ENCODE results near the gene VTN.

Gene VTN

GRCh38 chr17:28385037-28385400, 14.9 kb upstream of the VTN start:
- no peak for ATAC-seq
- TF ChIP-seq, protein P1, sequence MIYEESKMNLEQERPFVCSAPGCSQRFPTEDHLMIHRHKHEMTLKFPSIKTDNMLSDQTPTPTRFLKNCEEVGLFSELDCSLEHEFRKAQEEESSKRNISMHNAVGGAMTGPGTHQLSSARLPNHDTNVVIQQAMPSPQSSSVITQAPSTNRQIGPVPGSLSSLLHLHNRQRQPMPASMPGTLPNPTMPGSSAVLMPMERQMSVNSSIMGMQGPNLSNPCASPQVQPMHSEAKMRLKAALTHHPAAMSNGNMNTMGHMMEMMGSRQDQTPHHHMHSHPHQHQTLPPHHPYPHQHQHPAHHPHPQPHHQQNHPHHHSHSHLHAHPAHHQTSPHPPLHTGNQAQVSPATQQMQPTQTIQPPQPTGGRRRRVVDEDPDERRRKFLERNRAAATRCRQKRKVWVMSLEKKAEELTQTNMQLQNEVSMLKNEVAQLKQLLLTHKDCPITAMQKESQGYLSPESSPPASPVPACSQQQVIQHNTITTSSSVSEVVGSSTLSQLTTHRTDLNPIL (CRISPR knock-in tag; IDR thresholded peaks at IDR 0.05; ENCODE audit: low read depth): no peak
- TF ChIP-seq SNAI2 (CRISPR knock-in tag; IDR thresholded peaks at IDR 0.05): no peak
- TF ChIP-seq ZFP3 (CRISPR knock-in tag; IDR thresholded peaks at IDR 0.05): no peak
- TF ChIP-seq, protein P2, sequence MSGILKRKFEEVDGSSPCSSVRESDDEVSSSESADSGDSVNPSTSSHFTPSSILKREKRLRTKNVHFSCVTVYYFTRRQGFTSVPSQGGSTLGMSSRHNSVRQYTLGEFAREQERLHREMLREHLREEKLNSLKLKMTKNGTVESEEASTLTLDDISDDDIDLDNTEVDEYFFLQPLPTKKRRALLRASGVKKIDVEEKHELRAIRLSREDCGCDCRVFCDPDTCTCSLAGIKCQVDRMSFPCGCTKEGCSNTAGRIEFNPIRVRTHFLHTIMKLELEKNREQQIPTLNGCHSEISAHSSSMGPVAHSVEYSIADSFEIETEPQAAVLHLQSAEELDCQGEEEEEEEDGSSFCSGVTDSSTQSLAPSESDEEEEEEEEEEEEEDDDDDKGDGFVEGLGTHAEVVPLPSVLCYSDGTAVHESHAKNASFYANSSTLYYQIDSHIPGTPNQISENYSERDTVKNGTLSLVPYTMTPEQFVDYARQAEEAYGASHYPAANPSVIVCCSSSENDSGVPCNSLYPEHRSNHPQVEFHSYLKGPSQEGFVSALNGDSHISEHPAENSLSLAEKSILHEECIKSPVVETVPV (CRISPR knock-in tag; IDR thresholded peaks at IDR 0.05): no peak
- no peak for TF ChIP-seq ISL1 (CRISPR knock-in tag; IDR thresholded peaks at IDR 0.05)
- no peak for TF ChIP-seq PPARA (CRISPR knock-in tag; IDR thresholded peaks at IDR 0.05; ENCODE audit: borderline replicate concordance)
- no peak for TF ChIP-seq CSDC2 (CRISPR knock-in tag; IDR thresholded peaks at IDR 0.05)
- TF ChIP-seq ESRRG (CRISPR knock-in tag; IDR thresholded peaks at IDR 0.05): no peak
- TF ChIP-seq ZFP30 (CRISPR knock-in tag; IDR thresholded peaks at IDR 0.05): no peak
- no peak for TF ChIP-seq OSR1 (CRISPR knock-in tag; IDR thresholded peaks at IDR 0.05)
- TF ChIP-seq, protein P3, sequence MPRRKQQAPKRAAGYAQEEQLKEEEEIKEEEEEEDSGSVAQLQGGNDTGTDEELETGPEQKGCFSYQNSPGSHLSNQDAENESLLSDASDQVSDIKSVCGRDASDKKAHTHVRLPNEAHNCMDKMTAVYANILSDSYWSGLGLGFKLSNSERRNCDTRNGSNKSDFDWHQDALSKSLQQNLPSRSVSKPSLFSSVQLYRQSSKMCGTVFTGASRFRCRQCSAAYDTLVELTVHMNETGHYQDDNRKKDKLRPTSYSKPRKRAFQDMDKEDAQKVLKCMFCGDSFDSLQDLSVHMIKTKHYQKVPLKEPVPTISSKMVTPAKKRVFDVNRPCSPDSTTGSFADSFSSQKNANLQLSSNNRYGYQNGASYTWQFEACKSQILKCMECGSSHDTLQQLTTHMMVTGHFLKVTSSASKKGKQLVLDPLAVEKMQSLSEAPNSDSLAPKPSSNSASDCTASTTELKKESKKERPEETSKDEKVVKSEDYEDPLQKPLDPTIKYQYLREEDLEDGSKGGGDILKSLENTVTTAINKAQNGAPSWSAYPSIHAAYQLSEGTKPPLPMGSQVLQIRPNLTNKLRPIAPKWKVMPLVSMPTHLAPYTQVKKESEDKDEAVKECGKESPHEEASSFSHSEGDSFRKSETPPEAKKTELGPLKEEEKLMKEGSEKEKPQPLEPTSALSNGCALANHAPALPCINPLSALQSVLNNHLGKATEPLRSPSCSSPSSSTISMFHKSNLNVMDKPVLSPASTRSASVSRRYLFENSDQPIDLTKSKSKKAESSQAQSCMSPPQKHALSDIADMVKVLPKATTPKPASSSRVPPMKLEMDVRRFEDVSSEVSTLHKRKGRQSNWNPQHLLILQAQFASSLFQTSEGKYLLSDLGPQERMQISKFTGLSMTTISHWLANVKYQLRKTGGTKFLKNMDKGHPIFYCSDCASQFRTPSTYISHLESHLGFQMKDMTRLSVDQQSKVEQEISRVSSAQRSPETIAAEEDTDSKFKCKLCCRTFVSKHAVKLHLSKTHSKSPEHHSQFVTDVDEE (CRISPR knock-in tag; IDR thresholded peaks at IDR 0.05): no peak
- TF ChIP-seq ZNF70 (CRISPR knock-in tag; IDR thresholded peaks at IDR 0.05): no peak
- TF ChIP-seq POU6F1 (CRISPR knock-in tag; IDR thresholded peaks at IDR 0.05; ENCODE audit: borderline replicate concordance, low read depth): no peak
- no peak for TF ChIP-seq BACH2 (CRISPR knock-in tag; IDR thresholded peaks at IDR 0.05; ENCODE audit: borderline replicate concordance)
- TF ChIP-seq, protein P4, sequence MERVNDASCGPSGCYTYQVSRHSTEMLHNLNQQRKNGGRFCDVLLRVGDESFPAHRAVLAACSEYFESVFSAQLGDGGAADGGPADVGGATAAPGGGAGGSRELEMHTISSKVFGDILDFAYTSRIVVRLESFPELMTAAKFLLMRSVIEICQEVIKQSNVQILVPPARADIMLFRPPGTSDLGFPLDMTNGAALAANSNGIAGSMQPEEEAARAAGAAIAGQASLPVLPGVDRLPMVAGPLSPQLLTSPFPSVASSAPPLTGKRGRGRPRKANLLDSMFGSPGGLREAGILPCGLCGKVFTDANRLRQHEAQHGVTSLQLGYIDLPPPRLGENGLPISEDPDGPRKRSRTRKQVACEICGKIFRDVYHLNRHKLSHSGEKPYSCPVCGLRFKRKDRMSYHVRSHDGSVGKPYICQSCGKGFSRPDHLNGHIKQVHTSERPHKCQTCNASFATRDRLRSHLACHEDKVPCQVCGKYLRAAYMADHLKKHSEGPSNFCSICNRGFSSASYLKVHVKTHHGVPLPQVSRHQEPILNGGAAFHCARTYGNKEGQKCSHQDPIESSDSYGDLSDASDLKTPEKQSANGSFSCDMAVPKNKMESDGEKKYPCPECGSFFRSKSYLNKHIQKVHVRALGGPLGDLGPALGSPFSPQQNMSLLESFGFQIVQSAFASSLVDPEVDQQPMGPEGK (CRISPR knock-in tag; IDR thresholded peaks at IDR 0.05; ENCODE audit: borderline replicate concordance): no peak
- TF ChIP-seq ZNF565 (CRISPR knock-in tag; conservative IDR thresholded peaks at IDR 0.05; ENCODE audit: low read depth): no peak
- no peak for TF ChIP-seq TCF4 (CRISPR knock-in tag; IDR thresholded peaks at IDR 0.05; ENCODE audit: borderline replicate concordance)

DNA sequence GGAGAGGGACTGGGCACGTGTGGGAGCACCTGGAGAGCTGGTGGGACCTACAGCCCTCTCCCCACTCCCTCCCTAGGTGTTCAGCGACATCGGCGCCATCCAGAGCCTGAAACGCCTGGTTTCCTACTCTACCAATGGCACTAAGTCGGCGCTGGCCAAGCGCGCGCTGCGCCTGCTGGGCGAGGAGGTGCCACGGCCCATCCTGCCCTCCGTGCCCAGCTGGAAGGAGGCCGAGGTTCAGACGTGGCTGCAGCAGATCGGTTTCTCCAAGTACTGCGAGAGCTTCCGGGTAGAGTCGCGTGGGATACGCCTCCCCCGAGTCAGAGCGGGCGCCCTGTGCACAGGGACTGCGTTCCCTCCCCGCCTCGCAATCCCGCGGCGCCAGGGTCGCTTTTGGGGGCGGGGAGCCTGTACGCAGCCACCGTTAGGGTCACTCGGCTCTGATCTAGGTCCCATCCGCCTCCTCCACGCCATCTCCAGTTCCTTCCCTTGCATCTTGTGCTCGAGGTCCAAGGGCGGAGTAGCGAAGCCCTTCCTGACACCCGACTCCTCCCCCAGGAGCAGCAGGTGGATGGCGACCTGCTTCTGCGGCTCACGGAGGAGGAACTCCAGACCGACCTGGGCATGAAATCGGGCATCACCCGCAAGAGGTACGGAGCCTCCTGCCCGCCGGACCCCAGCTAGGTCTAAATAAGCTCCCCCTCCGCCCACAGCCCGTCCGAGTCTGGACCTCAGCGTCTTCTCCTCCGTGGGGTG, 14.4 kb upstream of the VTN start:
- ATAC-seq: no peak
- TF ChIP-seq TCF4 (CRISPR knock-in tag; IDR thresholded peaks at IDR 0.05; ENCODE audit: borderline replicate concordance): no peak
- TF ChIP-seq TOX (CRISPR knock-in tag; IDR thresholded peaks at IDR 0.05; ENCODE audit: borderline replicate concordance): no peak
- no peak for TF ChIP-seq ARNTL (CRISPR knock-in tag; IDR thresholded peaks at IDR 0.05; ENCODE audit: borderline replicate concordance, low read depth)
- TF ChIP-seq POU6F1 (CRISPR knock-in tag; IDR thresholded peaks at IDR 0.05; ENCODE audit: borderline replicate concordance, low read depth): no peak
- TF ChIP-seq, protein P1 (CRISPR knock-in tag; IDR thresholded peaks at IDR 0.05; ENCODE audit: low read depth): no peak
- TF ChIP-seq, protein P4 (CRISPR knock-in tag; IDR thresholded peaks at IDR 0.05; ENCODE audit: borderline replicate concordance): no peak
- no peak for TF ChIP-seq ZFP3 (CRISPR knock-in tag; IDR thresholded peaks at IDR 0.05)
- no peak for TF ChIP-seq RARB (CRISPR knock-in tag; IDR thresholded peaks at IDR 0.05)
- TF ChIP-seq ZNF70 (CRISPR knock-in tag; IDR thresholded peaks at IDR 0.05): no peak

Data from SK-N-SH treated with all-trans-retinoic acid at 6 μM for 48 hours (cell line).